NCI-H2171 (cell line): ENCODE data around the gene ARHGAP6.

Source experiments
- DNase-seq: peaks from one replicate; lab custom pipeline; 2025; lab: John Stamatoyannopoulos, UW

Gene ARHGAP6

DNA sequence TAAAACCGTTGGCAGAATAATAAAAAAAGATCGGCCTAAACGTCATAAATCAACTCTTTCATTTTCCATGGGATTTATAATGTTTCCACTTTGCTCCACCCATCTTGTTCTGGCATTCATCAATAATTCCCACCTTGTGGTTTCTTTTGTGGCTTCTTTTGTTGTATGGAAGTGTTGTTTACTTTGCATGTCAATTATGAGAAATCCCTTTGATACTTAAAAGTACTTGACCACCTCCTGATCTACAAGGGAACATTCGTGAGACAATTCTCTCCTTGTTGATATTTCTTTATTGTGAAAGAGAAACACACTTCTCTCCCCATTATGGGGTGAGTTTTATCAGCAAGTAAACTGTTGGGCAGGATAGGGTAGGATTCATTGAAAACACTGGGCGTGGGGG lies 369.7 kb downstream of the ARHGAP6 start:
- no peak for DNase-seq

- DNase-seq = no peak
These were observed 372.6 kb downstream of the ARHGAP6 start, which contains the start of gene AMELX for GRCh38 chrX:11293113-11293512. Gene AMELX (plus strand): TSS chrX:11293413. CDS start chrX:11294789, 1,376 bp downstream.

DNA sequence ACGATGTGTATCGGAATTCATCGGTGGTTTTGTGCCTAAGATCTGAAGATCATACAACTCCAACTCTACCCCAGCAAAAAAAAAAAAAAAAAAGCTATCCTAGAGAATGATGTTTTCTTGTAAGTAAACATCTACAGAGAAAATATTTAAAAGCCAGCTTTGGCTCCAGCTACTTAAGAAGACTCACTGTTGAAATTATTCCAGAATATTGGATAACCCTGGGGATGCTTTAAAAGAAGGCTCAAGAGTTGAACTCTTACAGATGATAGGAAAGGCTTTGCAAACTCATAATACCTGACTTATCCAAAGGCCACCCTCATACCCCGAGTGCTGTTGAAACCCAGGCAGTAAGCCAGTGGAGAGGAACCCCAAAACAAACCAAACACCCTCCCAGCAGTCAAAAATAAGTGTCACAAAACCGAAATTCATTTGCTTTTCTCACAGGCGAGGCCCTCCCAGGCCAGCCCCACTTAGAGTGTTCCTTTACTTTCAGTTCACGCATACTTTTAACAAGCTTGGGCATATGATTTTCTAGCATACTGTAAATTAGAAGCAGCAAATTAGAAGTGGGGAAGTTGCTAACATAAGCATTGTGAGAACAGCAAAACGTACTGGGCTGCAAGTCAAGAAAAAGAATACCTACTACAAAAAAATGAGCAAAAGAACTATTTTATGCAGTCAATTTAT lies 375.2 kb downstream of the ARHGAP6 start:
- no peak for DNase-seq

DNA sequence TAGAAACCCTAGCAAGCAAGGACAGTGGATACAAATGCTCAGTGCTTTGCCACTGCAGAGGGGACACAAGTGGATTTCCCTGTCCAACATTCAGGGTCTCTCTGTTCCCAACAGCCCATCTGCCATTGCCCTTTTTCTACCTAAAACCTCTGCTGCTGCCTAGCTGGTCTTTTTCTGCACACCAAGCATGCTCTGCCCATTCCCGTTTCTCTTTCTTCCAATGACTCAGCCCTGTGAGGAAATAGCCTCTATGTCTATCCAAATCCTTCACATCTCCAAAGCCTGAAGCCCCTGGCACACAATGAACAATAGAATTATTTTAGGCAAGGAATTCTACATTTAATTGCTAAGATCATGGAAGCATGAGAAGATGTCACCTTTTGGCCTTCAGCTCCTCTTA lies 378.2 kb downstream of the ARHGAP6 start:
- no peak for DNase-seq

- DNase-seq = no peak
These were observed 380.1 kb downstream of the ARHGAP6 start for GRCh38 chrX:11285651-11286050.

DNA sequence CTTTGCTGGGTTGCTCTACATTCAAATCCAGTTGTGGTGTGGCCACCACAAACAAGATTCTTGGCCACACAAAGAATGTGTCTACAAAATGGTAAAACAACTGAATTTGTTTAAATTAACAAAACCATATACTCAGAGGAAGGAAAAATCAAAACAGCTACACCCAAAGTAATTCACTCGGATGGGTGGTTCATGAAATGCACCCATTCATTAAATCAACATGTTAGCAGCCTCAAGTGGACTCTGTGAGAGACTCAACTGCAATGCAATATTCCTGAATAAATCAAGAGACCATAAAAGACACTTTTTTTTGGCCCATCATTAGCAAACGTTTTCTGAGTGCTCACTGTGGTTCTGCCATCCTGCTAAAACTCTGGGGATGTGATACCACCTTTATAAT lies 383.7 kb downstream of the ARHGAP6 start:
- no peak for DNase-seq

DNA sequence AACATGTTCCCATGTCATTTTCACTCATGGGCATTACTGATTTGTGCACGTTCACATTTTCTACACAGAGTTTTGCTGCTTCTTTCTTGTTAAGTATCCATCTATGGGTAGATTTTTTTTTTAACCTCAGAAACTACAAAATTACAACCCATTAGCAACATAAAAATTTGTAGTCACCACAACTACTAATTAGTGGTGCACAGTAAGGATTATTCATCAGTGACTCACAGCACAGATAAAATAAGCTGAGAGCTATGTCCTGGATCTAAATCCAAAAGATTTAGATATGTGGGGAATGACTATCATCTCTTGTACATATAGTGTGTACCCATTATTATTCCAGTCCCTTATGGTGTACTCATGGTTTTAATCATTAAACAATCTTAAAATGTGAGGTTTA lies 392.2 kb downstream of the ARHGAP6 start:
- DNase-seq = no peak

DNA sequence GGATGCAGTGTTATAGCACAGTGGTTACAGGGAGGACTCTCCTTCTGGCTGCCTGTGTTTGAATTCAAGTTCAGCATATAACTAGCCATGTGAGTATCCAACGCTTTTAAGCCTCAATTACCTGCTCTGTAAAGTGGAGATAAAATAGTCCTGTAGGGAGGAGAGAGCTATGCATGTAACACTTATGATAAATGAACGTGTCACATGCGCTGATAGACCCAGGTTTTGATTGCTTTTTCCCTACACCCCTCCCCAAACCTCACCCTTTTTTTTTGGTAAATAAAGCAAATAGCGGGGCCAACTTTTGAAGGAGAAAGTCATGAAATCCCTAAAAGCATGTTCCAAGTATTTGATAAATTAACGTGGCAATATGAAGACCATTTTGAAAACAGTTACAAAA lies 392.9 kb downstream of the ARHGAP6 start:
- DNase-seq = no peak

DNA sequence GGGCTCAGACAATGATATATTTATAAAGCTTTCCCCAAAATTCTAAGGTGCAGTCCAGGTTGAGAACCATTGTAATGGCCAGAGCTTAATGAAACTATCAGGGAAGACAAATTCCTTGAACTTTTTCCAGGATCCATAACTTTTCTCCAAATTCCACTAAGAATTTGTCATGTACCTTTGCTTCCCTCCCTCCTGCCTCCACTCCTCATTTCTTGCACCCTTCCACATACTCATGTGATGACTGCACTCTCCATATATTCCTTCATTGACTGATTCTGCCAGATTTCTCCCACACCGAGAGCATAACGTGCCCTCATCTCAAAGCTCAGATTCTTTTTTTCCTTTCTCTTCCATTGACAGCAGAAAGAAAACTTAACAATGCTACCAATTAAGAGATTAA lies 393.4 kb downstream of the ARHGAP6 start:
- no peak for DNase-seq

- DNase-seq = no peak
These were observed 395.7 kb downstream of the ARHGAP6 start for GRCh38 chrX:11269996-11270395.

- DNase-seq = no peak
These were observed 396.7 kb downstream of the ARHGAP6 start for GRCh38 chrX:11269006-11269405.

- no peak for DNase-seq
These were observed 398.3 kb downstream of the ARHGAP6 start for GRCh38 chrX:11267425-11267824.

DNA sequence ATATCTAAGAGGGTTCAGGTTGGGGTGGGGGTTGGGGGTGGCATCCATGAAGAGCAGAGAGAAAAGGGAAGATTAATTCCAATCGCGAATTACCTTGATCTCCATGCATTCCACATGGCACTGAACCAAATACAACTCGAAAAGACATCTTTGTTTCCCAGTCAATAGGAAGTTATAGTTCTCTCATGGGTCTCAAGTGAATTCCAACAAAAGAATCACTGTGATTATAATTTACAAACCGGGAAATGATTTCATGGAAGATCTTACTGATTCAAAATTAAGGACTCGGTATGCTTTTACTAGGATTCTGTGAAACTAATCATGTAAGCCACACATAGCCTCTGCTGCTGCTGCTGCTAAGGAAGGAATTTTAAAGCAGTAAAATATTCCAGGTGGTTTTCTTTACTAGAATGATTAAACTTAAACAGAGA lies 399.1 kb downstream of the ARHGAP6 start:
- DNase-seq = no peak

- DNase-seq = no peak
These were observed 400.4 kb downstream of the ARHGAP6 start for GRCh38 chrX:11265352-11265751.

DNA sequence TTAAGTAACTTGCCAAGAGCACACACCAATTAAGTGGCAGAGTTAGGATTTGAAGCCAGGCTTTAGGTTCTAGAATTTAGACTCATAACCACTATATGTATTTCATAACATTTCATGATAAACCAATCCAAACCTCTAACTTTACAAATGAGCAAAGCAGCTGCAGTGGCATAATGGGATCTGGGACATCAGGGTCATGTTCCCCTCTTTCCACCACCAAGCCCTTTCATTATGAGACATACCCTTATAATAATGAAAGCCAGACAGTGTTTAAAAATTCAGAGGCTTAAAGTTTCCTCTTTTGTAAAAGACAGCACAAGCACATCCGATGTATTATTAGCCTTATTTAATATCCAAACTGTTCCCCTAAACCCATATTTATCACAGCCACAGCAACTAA lies 400.8 kb downstream of the ARHGAP6 start:
- no peak for DNase-seq

DNA sequence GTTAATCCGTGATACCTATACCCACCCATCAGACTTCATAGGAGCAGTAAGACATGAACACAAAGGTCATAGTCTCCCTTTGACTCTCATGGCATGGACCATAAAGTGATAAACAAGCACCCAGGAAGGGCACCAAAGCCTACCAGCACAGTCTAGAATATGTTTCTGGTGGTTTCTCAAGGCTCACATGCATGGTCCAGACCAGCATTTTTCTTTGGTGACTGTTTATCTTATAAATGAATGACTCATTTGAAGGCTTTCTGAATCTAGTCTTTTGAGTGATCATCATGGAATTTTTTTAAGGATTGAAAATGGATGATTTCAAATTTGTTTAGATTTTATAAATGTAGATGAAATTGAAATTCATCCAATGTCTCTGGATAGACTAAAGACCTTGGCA lies 404.5 kb downstream of the ARHGAP6 start:
- no peak for DNase-seq

DNA sequence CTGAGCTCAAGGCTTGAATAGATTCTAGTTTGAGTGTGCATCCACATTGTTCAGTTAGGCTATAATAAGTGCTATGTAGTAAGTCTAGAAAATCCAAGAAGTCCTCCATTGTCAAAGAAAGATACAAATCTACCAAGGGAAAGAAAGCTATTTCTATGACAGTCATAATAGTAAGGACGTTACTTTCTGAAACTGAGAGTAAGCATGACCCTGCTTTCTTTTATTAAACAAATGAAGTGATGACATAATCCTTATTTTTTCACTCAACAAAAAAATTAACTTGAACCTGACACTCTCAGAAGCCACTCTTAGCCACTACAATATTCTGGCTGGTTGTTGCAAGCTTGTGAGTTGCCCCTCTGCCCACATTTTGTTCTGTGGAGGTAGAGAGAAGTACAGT lies 406.3 kb downstream of the ARHGAP6 start:
- DNase-seq = no peak

DNA sequence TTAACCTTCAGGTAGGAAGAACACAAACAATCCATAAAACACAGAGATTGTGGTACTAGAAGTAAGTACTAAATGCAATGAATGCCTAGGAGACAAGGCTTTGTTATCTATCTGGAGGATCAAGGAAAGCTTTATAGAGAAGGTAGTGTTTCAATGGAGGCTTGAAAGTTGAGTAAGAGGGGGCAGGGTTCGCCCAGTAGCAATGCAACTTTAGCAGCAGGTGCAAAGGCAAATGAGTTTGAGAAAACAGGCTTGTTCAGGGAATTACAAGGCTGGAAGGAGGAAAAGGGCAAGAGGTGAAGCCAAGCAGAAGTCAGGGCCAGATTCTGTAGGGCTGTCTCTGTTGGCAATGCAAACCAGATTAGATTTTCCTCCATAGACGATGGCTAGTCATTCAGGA lies 408.0 kb downstream of the ARHGAP6 start:
- no peak for DNase-seq

- DNase-seq = no peak
These were observed 408.4 kb downstream of the ARHGAP6 start for GRCh38 chrX:11257290-11257689.

DNA sequence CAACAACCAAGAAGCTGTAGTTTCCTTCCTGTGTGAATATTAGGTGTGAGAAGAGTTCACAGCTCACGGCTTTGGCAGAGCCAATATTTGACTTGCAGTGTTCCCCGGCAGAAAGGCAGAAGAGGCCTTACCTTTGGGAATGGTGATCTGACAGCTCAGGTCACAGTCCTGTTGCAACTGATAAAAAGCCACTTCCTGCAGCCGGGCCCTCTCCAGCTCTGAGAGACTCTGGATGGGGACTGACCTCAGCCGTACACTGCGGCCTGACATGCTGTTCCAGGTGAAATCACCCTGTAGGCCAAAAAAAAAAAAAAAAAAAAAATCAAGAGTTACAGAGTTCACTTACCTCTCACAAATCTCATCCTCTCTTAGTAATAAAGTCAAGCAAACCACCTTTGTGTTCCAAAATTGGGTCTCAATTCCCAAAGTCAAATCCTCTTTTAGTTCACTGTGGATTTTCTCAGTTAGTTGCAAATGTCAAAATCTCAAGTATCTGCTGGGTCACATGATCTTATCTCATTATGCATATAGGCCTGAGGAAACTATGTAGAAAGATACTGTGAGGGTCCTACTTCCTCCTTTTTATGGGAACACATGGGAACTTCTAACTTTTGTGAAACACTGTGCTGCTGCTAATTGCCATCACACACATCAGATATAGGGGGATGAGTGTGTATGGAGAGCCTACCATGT lies 411.2 kb downstream of the ARHGAP6 start:
- DNase-seq = no peak

GRCh38 chrX:11244636-11245035 lies 421.1 kb downstream of the ARHGAP6 start:
- no peak for DNase-seq

GRCh38 chrX:11242704-11243103 lies 423.0 kb downstream of the ARHGAP6 start:
- DNase-seq = no peak

- DNase-seq = no peak
These were observed 424.0 kb downstream of the ARHGAP6 start for GRCh38 chrX:11241720-11242119.

DNA sequence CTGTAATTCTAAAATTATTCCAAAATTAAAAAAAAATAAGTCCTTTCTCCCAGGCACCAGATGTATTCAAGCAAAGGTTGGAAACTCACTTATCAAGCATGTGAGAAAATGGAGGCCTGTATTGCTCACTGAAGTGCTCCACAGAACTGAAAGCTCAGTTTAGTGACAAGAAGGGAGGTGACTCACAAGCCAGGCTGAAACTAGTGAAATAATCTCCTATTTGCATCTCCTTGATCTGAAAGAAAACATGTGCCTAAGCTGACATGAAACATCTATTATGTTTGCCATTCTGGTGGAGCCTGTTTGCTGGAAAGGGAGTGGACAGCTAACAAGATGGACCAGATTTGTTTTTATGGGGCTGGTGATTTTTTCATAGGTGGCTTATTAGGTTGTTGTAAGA lies 426.5 kb downstream of the ARHGAP6 start:
- DNase-seq = no peak
